Measurements from ENCODE around the gene ERGIC1. TPM values are rescaled to one million over a fixed set of nuclear protein-coding genes. Genes with fewer than 3 reads are reported as not detected.

Gene ERGIC1
- total RNA-seq, 1 donor from 2014 or later: 76.9 TPM

DNA sequence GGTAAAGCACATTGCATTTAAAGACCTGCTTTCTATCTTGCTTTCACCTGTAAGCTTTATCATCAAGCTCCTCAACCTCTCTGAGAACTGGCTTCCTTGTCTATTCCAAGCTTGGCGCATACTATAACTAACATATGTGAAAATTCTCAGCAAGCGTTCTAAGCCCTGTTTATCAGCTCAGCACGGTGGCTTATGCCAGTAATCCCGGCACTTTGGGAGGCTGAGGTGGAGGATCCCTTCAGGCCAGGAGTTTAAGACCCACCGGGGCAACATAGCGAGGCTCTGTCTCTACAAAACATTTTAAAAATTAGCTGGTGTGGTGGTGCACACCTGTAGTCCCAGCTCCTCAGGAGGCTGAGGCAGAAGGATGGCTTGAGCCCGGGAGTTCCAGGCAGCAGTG is 147.9 kb downstream of the ERGIC1 start:
- intact Hi-C loops (cut with DNase I): loop anchor here (5.0 kb wide), 1 partner anchor 160 kb away; the partner anchor contains the start of gene BNIP1

DNA sequence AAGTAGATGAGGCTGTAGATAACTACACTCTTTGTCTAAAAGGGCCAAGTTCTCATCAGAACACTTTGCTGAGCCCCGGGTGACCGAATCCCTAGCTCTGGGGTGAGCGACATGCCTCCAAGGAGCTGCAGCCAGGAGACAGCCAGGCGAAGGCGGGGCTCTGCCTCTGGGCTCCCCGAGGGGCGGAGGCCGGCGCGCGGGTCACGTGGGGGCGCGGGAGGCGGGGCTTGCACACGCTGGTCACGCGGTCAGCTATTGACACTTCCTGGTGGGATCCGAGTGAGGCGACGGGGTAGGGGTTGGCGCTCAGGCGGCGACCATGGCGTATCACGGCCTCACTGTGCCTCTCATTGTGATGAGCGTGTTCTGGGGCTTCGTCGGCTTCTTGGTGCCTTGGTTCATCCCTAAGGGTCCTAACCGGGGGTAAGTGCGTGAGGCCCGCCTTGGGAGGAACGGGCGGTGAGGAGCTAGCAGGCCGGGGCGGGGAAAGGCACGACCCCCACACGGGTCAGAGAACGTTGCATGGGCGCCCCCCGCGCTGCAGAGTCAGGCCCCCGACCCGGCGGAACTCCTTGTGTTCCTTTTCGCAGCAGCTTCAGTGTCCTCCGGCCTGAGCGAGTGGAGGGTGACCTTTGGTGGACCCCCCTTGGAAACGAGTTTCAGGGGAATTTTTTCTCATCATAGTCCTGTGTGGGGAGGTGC is 149.6 kb downstream of the ERGIC1 start, which contains the start of gene ATP6V0E1:
ATP6V0E1 (plus strand) TSS at position 230 of the 702 bp plus-strand sequence; CDS start at position 320, 90 bp downstream.
- peak; percentile 99 for DNase-seq (ENCODE audit: low spot score)
- intact Hi-C loops (cut with DNase I): loop anchor here (1.0 to 5.0 kb wide), 2 partner anchors 73 to 159 kb away; partner anchors contain the start of genes BNIP1 and CREBRF

More for the DNA sequence above, 147.9 kb downstream of the ERGIC1 start:
- no peak for DNase-seq (ENCODE audit: low spot score)

DNA sequence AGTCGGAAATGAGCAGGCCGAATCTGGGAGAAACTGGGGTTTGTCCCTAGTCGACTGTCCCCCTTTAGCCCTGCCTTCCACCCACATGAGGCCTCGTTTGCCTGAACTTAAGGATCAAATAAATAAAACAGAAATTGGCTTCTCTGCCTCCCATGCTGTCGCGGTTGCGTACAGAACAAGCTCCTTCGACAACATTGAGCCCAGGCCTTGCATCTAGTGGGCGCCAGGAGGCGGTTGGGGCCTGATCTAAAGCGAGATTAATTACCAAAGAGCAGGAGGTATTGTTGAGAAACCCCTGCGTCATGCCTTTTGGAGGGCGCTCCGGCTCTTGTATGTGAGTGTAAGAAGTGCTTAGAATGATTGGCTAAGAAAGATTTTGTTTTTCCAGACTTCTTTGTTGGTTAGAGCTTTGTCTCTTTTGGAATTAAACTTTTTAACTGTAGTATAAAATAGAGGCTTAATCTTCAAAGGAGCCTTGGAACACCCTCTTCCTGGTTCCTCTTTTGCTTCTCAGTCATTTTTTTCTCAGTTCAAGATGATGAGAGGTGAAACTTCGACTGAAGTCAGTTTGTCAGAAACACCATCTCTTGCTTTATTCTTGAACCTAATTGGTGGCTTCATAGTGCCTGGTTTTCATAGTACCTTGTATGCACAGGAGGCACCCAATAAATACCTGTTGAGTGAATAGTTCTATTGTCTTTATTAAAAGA is 150.3 kb downstream of the ERGIC1 start:
- DNase-seq (ENCODE audit: low spot score): peak; percentile 79
- intact Hi-C loops (cut with DNase I): loop anchor here (5.0 kb wide), 1 partner anchor 158 kb away; the partner anchor contains the start of gene BNIP1

DNA sequence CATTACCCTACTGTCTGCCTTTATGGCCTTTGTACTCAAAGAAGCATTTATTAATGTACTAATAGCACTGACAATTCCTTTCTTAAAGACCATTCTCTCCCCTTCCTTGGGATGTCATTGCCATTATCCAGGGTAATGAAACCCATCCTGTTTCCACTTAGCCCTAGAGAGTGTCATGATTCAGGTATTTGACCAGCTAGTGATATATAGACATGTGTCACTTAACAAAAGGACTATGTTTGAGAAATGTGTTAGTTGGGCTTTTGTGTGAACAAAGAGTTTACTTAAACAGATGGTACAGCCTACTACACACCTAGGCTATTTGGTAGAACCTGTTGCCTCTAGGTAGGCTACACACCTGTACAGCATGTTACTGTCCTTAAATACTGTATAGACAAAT is 151.5 kb downstream of the ERGIC1 start:
- DNase-seq (ENCODE audit: low spot score): no peak
- intact Hi-C loops (cut with DNase I): no loop called here

DNA sequence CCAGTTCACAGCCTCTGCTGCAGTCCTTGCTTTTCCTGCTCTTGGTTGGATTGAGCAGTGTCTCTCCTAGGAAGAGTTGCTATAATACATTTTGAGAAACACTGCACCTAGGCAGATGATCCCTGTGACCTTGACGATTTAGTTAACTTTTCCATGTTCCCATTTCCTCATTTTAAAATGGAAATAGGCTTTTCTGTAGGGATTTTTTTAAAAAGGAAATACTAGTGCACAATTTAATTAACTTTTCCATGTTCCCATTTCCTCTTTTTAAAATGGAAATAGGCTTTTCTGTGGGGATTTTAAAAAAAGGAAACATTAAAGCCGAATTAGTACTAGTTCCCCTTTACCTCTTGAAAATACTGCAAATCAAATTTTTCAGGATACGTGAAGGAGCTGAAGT is 154.2 kb downstream of the ERGIC1 start:
- no peak for DNase-seq (ENCODE audit: low spot score)
- intact Hi-C loops (cut with DNase I): no loop called here

DNA sequence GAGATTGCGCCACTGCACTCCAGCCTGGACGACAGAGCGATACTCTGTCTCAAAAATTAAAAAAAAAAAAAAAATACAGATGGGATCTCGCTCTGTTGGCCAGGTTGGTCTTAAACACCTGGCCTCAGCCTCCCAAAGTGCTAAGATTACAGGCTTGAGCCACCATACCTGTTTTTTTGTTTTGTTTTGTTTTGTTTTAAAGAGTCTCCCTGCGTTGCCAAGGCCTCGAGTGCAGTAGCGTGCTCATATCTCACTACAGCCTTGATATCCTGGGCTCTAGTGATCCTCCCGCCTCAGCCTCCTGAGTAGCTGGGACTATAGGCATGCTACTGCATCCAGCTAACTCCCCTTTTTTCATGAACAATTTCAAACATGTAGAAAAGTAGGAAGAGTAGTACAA is 156.7 kb downstream of the ERGIC1 start:
- intact Hi-C loops (cut with DNase I): no loop called here

DNA sequence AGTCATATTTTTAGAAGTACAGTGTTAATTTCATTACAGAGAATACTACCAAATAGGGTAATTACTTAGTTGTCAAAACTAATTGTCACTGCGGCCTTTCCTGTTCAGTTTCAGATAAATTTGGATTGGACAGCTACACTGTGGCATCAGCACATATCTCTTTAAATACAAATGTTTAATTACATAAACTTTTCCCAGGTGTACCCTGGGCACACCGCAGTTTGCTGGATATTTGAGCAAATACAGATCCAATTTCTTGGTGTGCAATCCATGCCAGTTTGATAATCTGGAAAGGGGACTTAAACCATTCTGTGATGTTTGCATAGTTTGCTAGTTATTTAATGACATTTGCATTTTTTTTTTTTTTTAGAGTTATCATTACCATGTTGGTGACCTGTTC is 160.4 kb downstream of the ERGIC1 start:
- DNase-seq (ENCODE audit: low spot score): no peak
- intact Hi-C loops (cut with DNase I): no loop called here

More for the DNA sequence above, 156.7 kb downstream of the ERGIC1 start:
- DNase-seq (ENCODE audit: low spot score): no peak

DNA sequence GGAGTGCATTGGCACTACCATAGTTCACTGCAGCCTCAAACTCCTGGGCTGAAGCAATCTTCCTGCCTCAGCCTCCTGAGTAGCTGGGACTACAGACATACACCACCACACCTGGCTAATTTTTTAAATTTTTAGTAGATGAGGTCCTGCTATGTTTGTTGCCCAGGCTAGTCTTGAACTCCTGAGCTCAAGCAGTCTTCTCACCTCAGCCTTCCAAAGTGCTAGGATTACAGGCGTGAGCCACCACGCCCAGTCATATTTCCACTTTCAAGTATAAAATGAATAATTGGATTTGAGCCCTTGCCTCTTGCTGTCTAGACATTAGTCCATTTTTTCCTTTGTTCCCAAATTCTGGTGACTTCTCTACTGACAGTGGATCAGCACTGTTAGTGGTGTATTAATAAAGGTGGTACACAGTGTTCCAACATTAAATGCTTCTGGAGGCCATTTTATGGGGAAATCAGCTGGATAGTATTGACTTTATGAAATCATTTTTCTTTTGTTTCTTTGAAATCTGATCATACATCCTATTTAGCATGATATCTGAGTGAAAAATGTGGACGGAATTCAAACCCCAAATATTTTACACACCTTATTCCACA is 165.4 kb downstream of the ERGIC1 start:
- no peak for DNase-seq (ENCODE audit: low spot score)
- intact Hi-C loops (cut with DNase I): no loop called here

DNA sequence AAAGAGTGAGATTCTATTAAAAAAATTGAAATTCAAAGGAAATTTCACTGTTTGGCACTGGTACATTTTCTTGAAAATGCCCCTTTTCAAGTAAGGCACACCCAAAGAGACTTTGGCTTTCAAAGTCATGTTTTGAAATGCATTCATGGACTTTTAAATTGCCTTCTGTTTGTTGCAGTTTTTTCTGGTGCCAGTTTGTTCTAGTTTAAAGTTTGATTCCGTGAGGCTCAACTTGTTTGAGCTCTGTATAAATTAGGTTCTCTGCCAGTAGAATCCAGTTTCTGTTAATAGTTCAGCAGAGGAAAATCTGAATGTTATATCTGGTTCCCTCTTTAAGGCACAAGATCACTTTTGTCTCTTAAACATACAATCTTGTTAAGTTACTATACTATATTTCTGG is 165.9 kb downstream of the ERGIC1 start:
- no peak for DNase-seq (ENCODE audit: low spot score)

DNA sequence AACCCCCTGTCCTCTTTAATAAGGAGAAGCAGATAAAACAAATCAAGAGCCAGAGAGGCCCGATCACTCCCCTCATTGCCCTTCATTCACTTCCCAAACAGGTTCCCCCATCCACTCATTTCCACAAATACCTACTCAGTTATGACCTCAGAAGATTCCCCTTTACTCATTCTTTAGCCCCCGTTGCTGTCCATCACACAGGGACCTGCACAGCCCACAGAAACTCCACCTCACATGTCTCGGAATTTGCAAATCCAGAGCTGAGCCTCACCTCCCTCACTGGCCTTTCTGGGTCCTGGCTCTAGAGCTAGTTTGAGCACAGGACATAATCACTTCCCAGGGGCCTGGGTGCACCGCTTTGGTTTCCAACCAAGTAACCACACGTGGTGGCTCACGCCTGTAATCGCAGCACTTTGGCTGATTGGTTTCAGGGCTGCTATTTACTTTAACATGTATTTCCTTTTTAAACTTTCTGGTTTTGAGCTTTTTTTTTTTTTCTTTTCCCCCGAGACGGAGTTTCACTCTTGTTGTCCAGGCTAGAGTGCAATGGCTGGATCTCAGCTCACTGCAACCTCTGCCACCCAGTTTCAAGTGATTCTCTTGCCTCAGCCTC is 167.3 kb downstream of the ERGIC1 start:
- DNase-seq (ENCODE audit: low spot score): no peak
- intact Hi-C loops (cut with DNase I): no loop called here

More for the DNA sequence above, 165.9 kb downstream of the ERGIC1 start:
- intact Hi-C loops (cut with DNase I): no loop called here

Other genes with a start within 250 kb of the ERGIC1 start
- 19.7 TPM for gene NEURL1B, start 193.0 kb upstream of the ERGIC1 start, total RNA-seq
- gene DUSP1, start 63.1 kb upstream of the ERGIC1 start, total RNA-seq: 49.9 TPM
- 28.1 TPM for gene RPL26L1, start 125.2 kb downstream of the ERGIC1 start, total RNA-seq
- 201 TPM for gene ATP6V0E1, start 149.5 kb downstream of the ERGIC1 start, total RNA-seq
- 20.2 TPM for gene CREBRF, start 222.1 kb downstream of the ERGIC1 start, total RNA-seq

Data from cardiac septum (tissue), 1 donor.